ENCODE measurements around the gene MMP23B.

- TF ChIP-seq CTCF (IDR thresholded peaks at IDR 0.05 in 4 of 5, conservative IDR thresholded peaks at IDR 0.05 in 1 of 5) (no peak), POLR2A (IDR thresholded peaks at IDR 0.05) (no peak)
These were observed 37.8 kb downstream of the MMP23B start for GRCh38 chr1:1669468-1670440.

All from gastrocnemius medialis (tissue), 4 donors.